ENCODE data around the gene CCDC152.
"Not testable (repeated sequence)": the region's sequence is repeated elsewhere in the genome, so short reads cannot be mapped to it uniquely, and the experiment has no call there.

CCDC152 gene

GRCh38 chr5:42813533-42813932 is 56.9 kb downstream of the CCDC152 start:
- Histone ChIP-seq H3K4me1 (ENCODE audit: insufficient read depth, low read length, severe bottlenecking) (no peaks in the 10 kb centered on the region), H3K79me2 (ENCODE audit: insufficient read depth, low read length) (no peaks in the 10 kb centered on the region), H3F3A (ENCODE audit: insufficient read depth, low read length) (no peaks in the 10 kb centered on the region), H2AFZ (ENCODE audit: low read length) (no peak overlapping the region), H3K9ac (ENCODE audit: low read length) (no peak overlapping the region), H3K9me2 (ENCODE audit: low read depth, low read length) (no peaks in the 10 kb centered on the region), H3K27ac (ENCODE audit: low read depth, low read length, poor library complexity, severe bottlenecking) (no peak overlapping the region), H3K4me3 (ENCODE audit: low read depth, low read length, poor library complexity, severe bottlenecking) (no peak overlapping the region), H3K27me3 (ENCODE audit: insufficient read depth, low read length) (no peaks in the 10 kb centered on the region; the same call in 1 of the 2 replicates), H3K4me2 (ENCODE audit: low read length) (no peak overlapping the region), H3K9me3 (ENCODE audit: low read length) (no peaks in the 10 kb centered on the region), H3K36me3 (ENCODE audit: insufficient read depth, low read length) (no peaks in the 10 kb centered on the region), H4K20me1 (ENCODE audit: insufficient read depth, low read length) (no peaks in the 10 kb centered on the region)
- no peak for TF ChIP-seq EZH2 (IDR thresholded peaks at IDR 0.05; ENCODE audit: borderline replicate concordance, low read length)
- no peak for TF ChIP-seq CTCF (IDR thresholded peaks at IDR 0.05; ENCODE audit: low read length)

GRCh38 chr5:42816546-42816945 is 59.9 kb downstream of the CCDC152 start:
- not testable (repeated sequence) for H3K27ac ChIP-seq (ENCODE audit: low read depth, low read length, poor library complexity, severe bottlenecking); H3K9ac ChIP-seq (ENCODE audit: low read length); H3K9me2 ChIP-seq (ENCODE audit: low read depth, low read length); H3K4me1 ChIP-seq (ENCODE audit: insufficient read depth, low read length, severe bottlenecking); H3K79me2 ChIP-seq (ENCODE audit: insufficient read depth, low read length); H3F3A ChIP-seq (ENCODE audit: insufficient read depth, low read length); H3K27me3 ChIP-seq (ENCODE audit: insufficient read depth, low read length); H2AFZ ChIP-seq (ENCODE audit: low read length); H3K4me3 ChIP-seq (ENCODE audit: low read depth, low read length, poor library complexity, severe bottlenecking); H3K4me2 ChIP-seq (ENCODE audit: low read length); H4K20me1 ChIP-seq (ENCODE audit: insufficient read depth, low read length); H3K9me3 ChIP-seq (ENCODE audit: low read length); H3K36me3 ChIP-seq (ENCODE audit: insufficient read depth, low read length)

GRCh38 chr5:42819745-42820144 is 63.1 kb downstream of the CCDC152 start:
- no peak overlapping the region for H3K27ac ChIP-seq (ENCODE audit: low read depth, low read length, poor library complexity, severe bottlenecking)
- no peak overlapping the region for H3K4me2 ChIP-seq (ENCODE audit: low read length)
- TF ChIP-seq CTCF (IDR thresholded peaks at IDR 0.05; ENCODE audit: low read length) = no peak
- no peak for TF ChIP-seq EZH2 (IDR thresholded peaks at IDR 0.05; ENCODE audit: borderline replicate concordance, low read length)
- H3K79me2 ChIP-seq (ENCODE audit: insufficient read depth, low read length) = no peaks in the 10 kb centered on the region
- no peak overlapping the region for H3K4me3 ChIP-seq (ENCODE audit: low read depth, low read length, poor library complexity, severe bottlenecking)
- H3F3A ChIP-seq (ENCODE audit: insufficient read depth, low read length) = no peaks in the 10 kb centered on the region
- H3K36me3 ChIP-seq (ENCODE audit: insufficient read depth, low read length) = no peaks in the 10 kb centered on the region
- H3K9ac ChIP-seq (ENCODE audit: low read length) = no peak overlapping the region
- no peaks in the 10 kb centered on the region for H3K27me3 ChIP-seq (ENCODE audit: insufficient read depth, low read length)
- no peaks in the 10 kb centered on the region for H3K9me3 ChIP-seq (ENCODE audit: low read length)
- no peaks in the 10 kb centered on the region for H3K9me2 ChIP-seq (ENCODE audit: low read depth, low read length)
- H4K20me1 ChIP-seq (ENCODE audit: insufficient read depth, low read length) = no peaks in the 10 kb centered on the region
- no peak overlapping the region for H2AFZ ChIP-seq (ENCODE audit: low read length)
- no peaks in the 10 kb centered on the region for H3K4me1 ChIP-seq (ENCODE audit: insufficient read depth, low read length, severe bottlenecking)

GRCh38 chr5:42822548-42822947 is 65.9 kb downstream of the CCDC152 start:
- Histone ChIP-seq H3K9ac (ENCODE audit: low read length) (no peak overlapping the region), H3K79me2 (ENCODE audit: insufficient read depth, low read length) (no peaks in the 10 kb centered on the region), H3K9me2 (ENCODE audit: low read depth, low read length) (no peaks in the 10 kb centered on the region), H3K4me2 (ENCODE audit: low read length) (no peak overlapping the region), H3F3A (ENCODE audit: insufficient read depth, low read length) (no peaks in the 10 kb centered on the region), H3K36me3 (ENCODE audit: insufficient read depth, low read length) (no peaks in the 10 kb centered on the region), H3K4me3 (ENCODE audit: low read depth, low read length, poor library complexity, severe bottlenecking) (no peak overlapping the region), H3K27me3 (ENCODE audit: insufficient read depth, low read length) (no peaks in the 10 kb centered on the region), H3K27ac (ENCODE audit: low read depth, low read length, poor library complexity, severe bottlenecking) (no peak overlapping the region), H3K4me1 (ENCODE audit: insufficient read depth, low read length, severe bottlenecking) (no peaks in the 10 kb centered on the region), H3K9me3 (ENCODE audit: low read length) (no peaks in the 10 kb centered on the region), H4K20me1 (ENCODE audit: insufficient read depth, low read length) (no peaks in the 10 kb centered on the region), H2AFZ (ENCODE audit: low read length) (no peak overlapping the region)
- TF ChIP-seq EZH2 (IDR thresholded peaks at IDR 0.05; ENCODE audit: borderline replicate concordance, low read length) = no peak
- no peak for TF ChIP-seq CTCF (IDR thresholded peaks at IDR 0.05; ENCODE audit: low read length)
